SK-N-SH (cell line): ENCODE measurements around the gene LNPEP. TPM values are rescaled to one million over a fixed set of nuclear protein-coding genes. Genes with fewer than 3 reads are reported as not detected.

Source experiments
- CTCF ChIA-PET: fragments of 300-600, 350-600 bp; formaldehyde crosslinking; extraction: SDS; loops from one replicate; lab custom pipeline; 2021; lab: Yijun Ruan, JAX
- POLR2A ChIA-PET: fragments of 350-600 bp; sonication (Branson Sonifier 250); formaldehyde crosslinking; extraction: SDS; loops from one replicate; lab custom pipeline; 2020; ENCODE audit warnings: antibody characterized with exemption, inconsistent platforms; lab: Yijun Ruan, JAX
- DNase-seq: peaks from one replicate; pipeline ENCODE4 v3.0.0; 2012
- H2AFZ ChIP-seq: fragments of 200-600 bp; sonication (generic); 2 replicates; pipeline ENCODE4 v1.8.1; 2016; ENCODE audit warnings: antibody characterized with exemption, mild to moderate bottlenecking, low read depth
- H3F3A ChIP-seq: fragments of 200-600 bp; sonication (generic); replicated peaks from 2 replicates; pipeline ENCODE3; 2016; ENCODE audit warnings: antibody characterized with exemption, mild to moderate bottlenecking; ENCODE audit not compliant: insufficient read depth
- H3K27ac ChIP-seq, 2 experiments: fragments of 200-500 bp in 1 of 2; fragments of 200-600 bp in 1 of 2; sonication (Bioruptor generic) in 1 of 2; sonication (generic), shearing (Covaris generic) in 1 of 2; 2 replicates each; pipeline versions ENCODE4 v1.5.1 to v1.6.1; 2014 to 2016; ENCODE audit warnings: low read depth in 2 of 2, inconsistent platforms in 1 of 2, low read length in 1 of 2, mild to moderate bottlenecking in 1 of 2, mixed read lengths in 1 of 2
- H3K27me3 ChIP-seq: fragments of 200-600 bp; sonication (generic), shearing (Covaris generic); 2 replicates; pipeline ENCODE4 v1.6.1; 2016; ENCODE audit warnings: mixed run types; ENCODE audit not compliant: insufficient read depth
- H3K36me3 ChIP-seq, 2 experiments: fragments of 200-500 bp in 1 of 2; fragments of 200-600 bp in 1 of 2; sonication (Bioruptor generic) in 1 of 2; sonication (generic) in 1 of 2; replicated peaks in 1 of 2; 2 replicates each; pipeline versions ENCODE3 to v1.5.1; 2014 to 2016; ENCODE audit warnings: low read length in 1 of 2, mild to moderate bottlenecking in 1 of 2; ENCODE audit not compliant: insufficient read depth in 2 of 2, control insufficient read depth in 1 of 2
- H3K4me1 ChIP-seq, 2 experiments: fragments of 200-500 bp in 1 of 2; fragments of 200-600 bp in 1 of 2; sonication (Bioruptor generic) in 1 of 2; sonication (generic), shearing (Covaris generic) in 1 of 2; 2 replicates each; pipeline versions ENCODE4 v1.5.1 to v1.6.1; 2014 to 2016; ENCODE audit warnings: low read depth in 1 of 2, low read length in 1 of 2, mixed run types in 1 of 2; ENCODE audit not compliant: insufficient read depth in 2 of 2, control insufficient read depth in 1 of 2
- H3K4me2 ChIP-seq: fragments of 200-600 bp; sonication (generic), shearing (Covaris generic); 2 replicates; pipeline ENCODE4 v1.6.1; 2017; ENCODE audit warnings: mixed run types
- H3K4me3 ChIP-seq, 2 experiments: fragments of 200-500 bp in 1 of 2; fragments of 200-600 bp in 1 of 2; sonication (Bioruptor generic) in 1 of 2; sonication (generic), shearing (Covaris generic) in 1 of 2; 2 replicates each; pipeline versions ENCODE4 v1.5.1 to v1.8.1; 2014 to 2016; ENCODE audit warnings: low read depth in 2 of 2, inconsistent platforms in 1 of 2, low read length in 1 of 2, mild to moderate bottlenecking in 1 of 2, mixed read lengths in 1 of 2, moderate library complexity in 1 of 2
- H3K79me2 ChIP-seq: fragments of 200-600 bp; sonication (generic); 2 replicates; pipeline ENCODE4 v1.8.1; 2017; ENCODE audit warnings: mild to moderate bottlenecking; ENCODE audit not compliant: insufficient read depth
- H3K9ac ChIP-seq: fragments of 200-600 bp; sonication (generic); 2 replicates; pipeline ENCODE4 v1.6.1; 2017; ENCODE audit warnings: mixed run types
- H3K9me2 ChIP-seq: fragments of 200-600 bp; sonication (generic); 2 replicates; pipeline ENCODE4 v1.6.1; 2017; ENCODE audit warnings: mixed run types
- H3K9me3 ChIP-seq: fragments of 200-600 bp; sonication (generic); 2 replicates; pipeline ENCODE4 v1.6.1; 2017; ENCODE audit warnings: mixed run types, mild to moderate bottlenecking, moderate library complexity
- H4K20me1 ChIP-seq: fragments of 200-600 bp; sonication (generic); 2 replicates; pipeline ENCODE4 v1.6.1; 2017; ENCODE audit warnings: mild to moderate bottlenecking, mixed run types; ENCODE audit not compliant: insufficient read depth
- ELF1 ChIP-seq: IDR thresholded peaks from 2 replicates; pipeline ENCODE4 v1.4.0; 2012
- EP300 ChIP-seq, 2 experiments: IDR thresholded peaks; 2 replicates each; pipeline versions ENCODE4 v1.4.0 to v1.6.1; 2012; ENCODE audit warnings: borderline replicate concordance in 1 of 2, low read depth in 1 of 2, low read length in 1 of 2
- FOSL2 ChIP-seq: IDR thresholded peaks from 2 replicates; pipeline ENCODE4 v1.4.0; 2012; ENCODE audit warnings: low read depth, mild to moderate bottlenecking, moderate library complexity, borderline replicate concordance
- FOXJ3 ChIP-seq: sonication (generic); formaldehyde crosslinking; IDR thresholded peaks from 2 replicates; pipeline ENCODE4 v1.5.1; 2020; ENCODE audit warnings: mild to moderate bottlenecking, missing genetic modification reagents
- FOXM1 ChIP-seq: IDR thresholded peaks from 2 replicates; pipeline ENCODE4 v1.4.0; 2012; ENCODE audit warnings: low read depth, mild to moderate bottlenecking
- GABPA ChIP-seq: IDR thresholded peaks from 2 replicates; pipeline ENCODE4 v1.4.0; 2012; ENCODE audit warnings: low read depth, mild to moderate bottlenecking
- MAX ChIP-seq: IDR thresholded peaks from 2 replicates; pipeline ENCODE4 v1.4.0; 2012; ENCODE audit warnings: low read depth
- MXI1 ChIP-seq: IDR thresholded peaks from 2 replicates; pipeline ENCODE4 v1.6.1; 2012; ENCODE audit warnings: mild to moderate bottlenecking, low read depth, low read length, improper control_type of control experiment
- NFIC ChIP-seq: IDR thresholded peaks from 2 replicates; pipeline ENCODE4 v1.4.0; 2012; ENCODE audit warnings: borderline replicate concordance
- NRF1 ChIP-seq: IDR thresholded peaks from 2 replicates; pipeline ENCODE4 v1.6.1; 2012; ENCODE audit warnings: low read depth, mild to moderate bottlenecking, low read length
- PBX3 ChIP-seq: IDR thresholded peaks from 2 replicates; pipeline ENCODE4; 2012
- RAD21 ChIP-seq: IDR thresholded peaks from 2 replicates; pipeline ENCODE4 v1.6.1; 2012; ENCODE audit warnings: mild to moderate bottlenecking, low read length
- RFX5 ChIP-seq: IDR thresholded peaks from 2 replicates; pipeline ENCODE4 v1.6.1; 2012; ENCODE audit warnings: mild to moderate bottlenecking, improper control_type of control experiment, low read length
- RXRA ChIP-seq: IDR thresholded peaks from 2 replicates; pipeline ENCODE4 v1.4.0; 2012; ENCODE audit warnings: low read depth, mild to moderate bottlenecking, borderline replicate concordance
- SIN3A ChIP-seq: IDR thresholded peaks from 2 replicates; pipeline ENCODE4 v1.6.1; 2012; ENCODE audit warnings: low read depth, mild to moderate bottlenecking, low read length, moderate library complexity, borderline replicate concordance
- TCF12 ChIP-seq: IDR thresholded peaks from 2 replicates; pipeline ENCODE4 v1.4.0; 2012
- USF1 ChIP-seq: IDR thresholded peaks from 2 replicates; pipeline ENCODE4 v1.4.0; 2012; ENCODE audit warnings: low read depth, borderline replicate concordance
- YY1 ChIP-seq: IDR thresholded peaks from 2 replicates; pipeline ENCODE4 v1.4.0; 2012; ENCODE audit warnings: low read depth, mild to moderate bottlenecking
- ZBTB33 ChIP-seq: IDR thresholded peaks from 2 replicates; pipeline ENCODE4 v1.4.0; 2012; ENCODE audit warnings: low read depth, borderline replicate concordance
- WGBS: methylation state at CpG from one replicate; pipeline ENCODE4 v1.1.6; 2017; ENCODE audit warnings: low lambda C conversion rate; 5-methylcytosine and 5-hydroxymethylcytosine counted together
- polyA plus RNA-seq, 3 experiments: library from polyadenylated mRNA; depleted of rRNA; stranded (reverse); fragments of >200 nt; gene quantifications; 2 replicates each; pipeline ENCODE4 v1.2.3, GENCODE V29; 2012
- TF ChIP-seq, protein P1 (sequence below): fragments of 150-350 bp; IDR thresholded peaks from 2 replicates; pipeline ENCODE4 v1.6.1; 2016; ENCODE audit warnings: mild to moderate bottlenecking, low read depth, low read length

The LNPEP gene
- polyA plus RNA-seq, 1 of the 3 experiments (the other 2 are of a cell fraction) = 4.3 TPM

- POLR2A ChIA-PET = no interaction called here
- CTCF ChIA-PET = interaction anchor here (0.9 to 1.0 kb wide), 2 partner anchors 62 to 231 kb away, joined by 3 to 4 read pairs; no protein-coding TSS in a partner anchor
Measured at GRCh38 chr5:96931605-96932004, 4.3 kb upstream of the LNPEP start.

DNA sequence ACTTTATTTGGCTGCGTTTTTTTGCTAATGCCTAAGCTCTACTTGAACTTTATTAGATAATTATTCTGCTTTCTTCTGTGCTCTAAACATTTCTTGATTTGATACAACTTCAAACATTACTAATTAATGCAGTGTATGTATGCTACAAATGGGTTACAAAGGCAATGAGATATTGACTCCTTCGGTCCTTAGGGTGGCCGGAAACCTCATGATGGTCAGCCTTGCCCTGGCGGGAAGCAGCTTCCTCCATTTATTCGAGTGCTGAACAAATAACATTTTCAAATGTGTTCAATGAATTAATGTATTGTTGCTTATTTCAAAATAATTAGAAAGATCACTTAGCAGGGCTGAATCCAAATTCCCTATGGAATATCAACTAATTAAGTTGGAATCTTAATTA lies 3.9 kb upstream of the LNPEP start:
- ChIA-PET CTCF (interaction anchor here (0.9 to 1.0 kb wide), 2 partner anchors 63 to 231 kb away, joined by 3 to 4 read pairs; no protein-coding TSS in a partner anchor), POLR2A (no interaction called here)
- Histone ChIP-seq H3K36me3 (no peaks in the 10 kb centered on the region), H4K20me1 (no peaks in the 10 kb centered on the region), H3K4me3 (no peak overlapping the region), H3K9me2 (no peaks in the 10 kb centered on the region), H3K9me3 (no peaks in the 10 kb centered on the region), H3K4me2 (no peak overlapping the region), H3K9ac (no peak overlapping the region), H3K79me2 (peaks cover 10% of the 10 kb centered on the region), H3K27ac (no peak overlapping the region), H2AFZ (no peak overlapping the region), H3K27me3 (no peaks in the 10 kb centered on the region), H3K4me1 (peaks cover 11 to 13% of the 10 kb centered on the region in 2 experiments; a peak in 3 of 4 replicates), H3F3A (peaks cover 12% of the 10 kb centered on the region)
- 94% methylated on average over 5 of the region's 5 CpGs for WGBS
- DNase-seq = no peak
- TF ChIP-seq NFIC (no peak), ZBTB33 (no peak), GABPA (no peak), FOXM1 (no peak), TCF12 (no peak), FOSL2 (no peak), ELF1 (no peak), PBX3 (no peak), NRF1 (no peak), MXI1 (no peak), RFX5 (no peak), SIN3A (no peak), FOXJ3 (no peak), EP300 (IDR thresholded peaks at IDR 0.05; ENCODE audit: borderline replicate concordance in 1 of 2, low read depth in 1 of 2, low read length in 1 of 2) (no peak), RXRA (no peak), YY1 (no peak), MAX (no peak), USF1 (no peak)
- TF ChIP-seq, protein P1, sequence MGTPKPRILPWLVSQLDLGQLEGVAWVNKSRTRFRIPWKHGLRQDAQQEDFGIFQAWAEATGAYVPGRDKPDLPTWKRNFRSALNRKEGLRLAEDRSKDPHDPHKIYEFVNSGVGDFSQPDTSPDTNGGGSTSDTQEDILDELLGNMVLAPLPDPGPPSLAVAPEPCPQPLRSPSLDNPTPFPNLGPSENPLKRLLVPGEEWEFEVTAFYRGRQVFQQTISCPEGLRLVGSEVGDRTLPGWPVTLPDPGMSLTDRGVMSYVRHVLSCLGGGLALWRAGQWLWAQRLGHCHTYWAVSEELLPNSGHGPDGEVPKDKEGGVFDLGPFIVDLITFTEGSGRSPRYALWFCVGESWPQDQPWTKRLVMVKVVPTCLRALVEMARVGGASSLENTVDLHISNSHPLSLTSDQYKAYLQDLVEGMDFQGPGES = no peak
- TF ChIP-seq, all 33 proteins: peak for 0

More at GRCh38 chr5:96931605-96932004, 4.3 kb upstream of the LNPEP start:
- no peak for TF ChIP-seq NFIC
- TF ChIP-seq RXRA = no peak
- TF ChIP-seq RAD21 = no peak
- no peak overlapping the region for H3K27ac ChIP-seq
- no peaks in the 10 kb centered on the region for H3K9me3 ChIP-seq
- no peak overlapping the region for H3K9ac ChIP-seq
- no peak overlapping the region for H3K4me3 ChIP-seq
- H3K27me3 ChIP-seq = no peaks in the 10 kb centered on the region
- no peaks in the 10 kb centered on the region for H3K9me2 ChIP-seq
- H4K20me1 ChIP-seq = no peaks in the 10 kb centered on the region
- H3K4me2 ChIP-seq = no peak overlapping the region
- peaks cover 11 to 13% of the 10 kb centered on the region in 2 experiments; a peak in 3 of 4 replicates for H3K4me1 ChIP-seq
- H2AFZ ChIP-seq = no peak overlapping the region
- 91% methylated on average over 1 of the region's 1 CpG for WGBS
- peaks cover 6% of the 10 kb centered on the region for H3K79me2 ChIP-seq
- no peaks in the 10 kb centered on the region for H3K36me3 ChIP-seq
- peaks cover 12% of the 10 kb centered on the region for H3F3A ChIP-seq
- DNase-seq = no peak
